GM21515 (cell line): ENCODE data around the gene UTS2.

Source experiments
- ATAC-seq: cut with Tn5 transposase; IDR thresholded peaks from one replicate; pipeline ENCODE4 v1.9.1; 2021; ENCODE audit not compliant: unreplicated experiment

Gene UTS2, protein sequence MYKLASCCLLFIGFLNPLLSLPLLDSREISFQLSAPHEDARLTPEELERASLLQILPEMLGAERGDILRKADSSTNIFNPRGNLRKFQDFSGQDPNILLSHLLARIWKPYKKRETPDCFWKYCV

DNA sequence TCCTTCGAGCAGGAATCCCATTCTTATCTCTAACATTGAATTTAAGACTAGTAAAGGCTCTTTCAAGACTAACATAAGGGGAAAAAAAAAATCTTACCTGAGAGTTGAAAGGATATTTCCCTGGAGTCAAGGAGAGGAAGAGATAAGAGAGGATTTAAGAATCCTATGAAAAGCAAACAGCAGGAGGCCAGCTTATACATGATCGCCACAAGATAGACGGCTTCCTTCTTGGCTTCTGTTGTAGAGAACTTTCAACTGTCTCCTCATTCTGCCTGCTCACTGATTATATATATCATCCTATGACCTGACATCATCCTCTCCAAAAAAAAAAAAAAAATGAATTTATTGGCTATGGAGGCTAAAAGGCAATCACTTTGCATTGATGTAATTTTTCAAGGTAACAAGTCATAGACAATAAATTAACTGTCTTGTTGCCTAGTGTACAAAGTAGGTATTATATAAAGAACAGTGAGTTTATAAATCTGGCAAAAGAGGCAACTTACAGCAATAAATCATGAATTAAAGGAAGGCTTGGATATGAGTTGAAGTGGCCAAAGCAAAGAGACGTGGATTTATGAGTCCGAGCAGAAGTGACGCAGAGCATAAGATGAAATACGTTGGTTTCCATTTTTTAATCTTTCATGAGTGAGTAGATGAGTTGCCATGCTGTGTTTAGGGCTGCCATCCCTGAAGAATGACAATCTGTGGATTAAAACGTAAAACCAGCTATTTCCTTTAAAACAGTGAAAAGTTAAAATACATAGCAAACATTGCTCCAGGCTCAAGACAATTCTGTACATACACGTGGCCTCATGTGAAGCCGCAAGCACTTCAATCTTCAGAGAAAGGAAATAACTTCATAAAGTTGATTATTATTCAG is at the start of gene UTS2:
TSS of gene UTS2 (minus strand) at position 262 of the 880 bp plus-strand sequence. CDS start at position 200, 62 bp downstream.
- ATAC-seq = no peak

GRCh38 chr1:7899741-7900140 is 46.9 kb upstream of the UTS2 start:
- no peak for ATAC-seq

- no peak for ATAC-seq
Observed at GRCh38 chr1:7898962-7899361, 46.1 kb upstream of the UTS2 start.

GRCh38 chr1:7896994-7897393 is 44.1 kb upstream of the UTS2 start:
- no peak for ATAC-seq

DNA sequence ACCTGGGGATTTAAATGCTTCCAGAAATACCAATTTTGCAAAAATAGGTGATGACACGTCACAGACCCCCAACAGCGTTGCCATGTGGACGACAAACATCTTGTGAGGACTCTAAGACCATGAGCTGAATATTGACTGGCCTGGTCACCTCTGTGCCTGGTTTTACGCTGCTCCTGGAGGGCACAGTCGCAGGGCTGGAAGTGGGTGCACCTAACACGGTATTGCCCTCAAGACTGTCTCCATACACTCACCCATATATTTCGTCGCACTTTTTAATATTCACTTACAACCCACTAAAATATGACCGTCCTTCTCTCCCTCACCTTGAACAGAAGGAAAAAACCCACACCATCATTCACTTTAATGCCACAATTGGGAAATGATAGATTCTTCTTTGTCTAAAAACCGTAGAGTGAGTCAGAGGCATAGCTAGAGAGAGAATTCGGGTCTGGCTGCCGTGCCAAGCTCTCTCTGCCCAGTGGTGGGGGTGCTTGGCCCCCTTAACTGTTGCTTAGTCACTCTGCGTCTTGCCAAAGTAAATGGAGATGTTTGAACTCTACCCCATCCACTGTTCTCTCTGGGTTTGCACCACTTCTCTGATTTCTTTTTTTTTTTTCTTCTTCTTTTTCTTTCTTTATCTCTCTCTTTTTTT is 40.8 kb upstream of the UTS2 start:
- ATAC-seq = no peak

- ATAC-seq = no peak
Observed at GRCh38 chr1:7891804-7892203, 38.9 kb upstream of the UTS2 start.

- ATAC-seq = no peak
Observed at GRCh38 chr1:7890853-7891252, 38.0 kb upstream of the UTS2 start.

- ATAC-seq = no peak
Observed at GRCh38 chr1:7888248-7889081, 35.6 kb upstream of the UTS2 start.

DNA sequence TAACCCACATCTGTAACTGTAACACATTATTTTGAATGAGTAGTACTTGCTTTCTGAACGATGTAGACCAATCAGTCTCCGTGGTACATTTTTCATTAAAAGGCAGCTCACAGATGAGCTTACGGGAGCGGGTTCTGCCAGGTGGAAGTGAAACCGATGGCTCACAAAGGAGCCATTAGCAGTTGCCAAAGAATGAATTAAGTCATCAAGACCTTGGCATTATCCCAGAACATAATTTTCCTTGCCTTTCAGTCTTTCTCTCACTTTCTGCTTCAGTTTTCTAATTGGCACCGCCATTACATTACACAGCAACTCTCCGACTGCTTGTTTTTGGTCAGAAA is 33.5 kb upstream of the UTS2 start:
- ATAC-seq = no peak

DNA sequence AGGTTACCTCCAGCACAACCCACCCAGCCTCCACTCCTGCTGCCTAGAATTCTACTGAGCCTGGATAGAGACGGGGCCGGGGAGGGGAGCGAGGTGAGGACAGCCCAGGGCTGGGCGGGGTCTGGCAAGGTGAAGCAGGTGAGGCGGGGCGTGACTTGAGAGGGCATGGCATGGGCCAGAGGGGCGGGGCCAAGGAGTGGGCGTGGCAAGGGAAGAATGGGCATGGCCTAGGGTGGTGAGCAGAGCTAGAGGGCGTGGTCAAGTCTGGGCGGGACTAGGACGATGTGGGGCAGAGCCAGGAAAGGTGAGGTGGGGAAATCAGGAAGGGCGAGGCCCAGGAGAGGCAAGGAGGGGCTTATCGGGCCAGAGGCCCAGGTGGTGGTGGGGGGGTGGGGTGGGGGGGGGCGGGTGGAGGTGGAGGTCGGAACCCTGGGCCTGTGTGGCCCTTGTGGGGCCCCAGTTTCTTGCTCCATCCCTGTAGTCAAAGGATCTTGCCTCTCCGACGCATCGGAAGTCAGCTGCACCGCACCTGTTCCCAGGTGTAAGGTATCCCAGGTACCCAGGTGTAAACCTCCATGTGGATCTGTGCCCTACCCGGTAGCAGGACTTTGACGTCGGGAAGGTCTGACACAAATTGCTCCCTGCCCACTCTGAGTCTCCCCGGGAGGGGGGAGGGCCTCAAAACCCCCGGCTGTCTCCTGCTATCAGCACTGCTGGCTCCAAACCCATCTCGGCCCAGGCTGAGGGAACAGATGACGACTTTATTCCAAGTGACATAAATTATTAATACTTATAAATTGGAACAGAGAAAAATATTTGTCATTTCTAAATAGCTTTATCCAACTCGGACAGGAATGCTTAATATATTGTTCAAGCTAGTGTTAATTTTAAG is 32.9 kb upstream of the UTS2 start:
- ATAC-seq = no peak

DNA sequence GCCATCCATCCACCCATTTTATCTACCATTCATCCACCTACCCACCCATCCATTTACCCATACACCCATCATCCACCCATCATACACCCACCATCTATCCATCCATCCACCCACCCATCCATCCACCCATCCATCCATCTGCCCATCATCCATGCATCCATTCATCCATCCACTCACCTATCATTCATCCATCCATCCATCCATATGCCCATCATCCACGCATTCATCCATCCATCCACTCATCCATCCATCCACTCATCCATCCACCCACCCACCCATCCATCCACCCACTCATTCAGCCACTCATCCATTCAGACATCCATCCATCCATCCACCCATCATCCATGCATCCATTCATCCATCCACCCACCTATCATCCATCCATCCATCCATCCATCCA is 31.9 kb upstream of the UTS2 start:
- no peak for ATAC-seq

GRCh38 chr1:7879228-7879627 is 26.4 kb upstream of the UTS2 start:
- no peak for ATAC-seq

DNA sequence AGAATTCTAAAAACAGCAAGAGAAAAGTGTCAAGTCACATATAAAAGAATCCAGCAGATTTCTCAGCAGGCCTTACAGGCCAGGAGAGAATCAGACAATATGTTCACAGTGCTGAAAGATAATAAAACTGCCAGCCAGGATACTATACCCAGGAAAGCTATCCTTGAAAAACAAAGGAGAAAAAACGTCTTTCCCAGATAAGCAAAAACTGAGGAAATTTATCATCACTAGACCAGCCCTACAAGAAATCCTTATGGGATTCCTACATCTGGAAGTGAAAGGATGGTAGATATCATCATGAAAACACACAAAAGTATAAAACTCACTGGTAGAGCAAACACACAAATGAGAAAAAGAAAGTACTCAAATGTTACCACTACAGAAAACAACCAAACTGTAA is 25.2 kb upstream of the UTS2 start:
- no peak for ATAC-seq

DNA sequence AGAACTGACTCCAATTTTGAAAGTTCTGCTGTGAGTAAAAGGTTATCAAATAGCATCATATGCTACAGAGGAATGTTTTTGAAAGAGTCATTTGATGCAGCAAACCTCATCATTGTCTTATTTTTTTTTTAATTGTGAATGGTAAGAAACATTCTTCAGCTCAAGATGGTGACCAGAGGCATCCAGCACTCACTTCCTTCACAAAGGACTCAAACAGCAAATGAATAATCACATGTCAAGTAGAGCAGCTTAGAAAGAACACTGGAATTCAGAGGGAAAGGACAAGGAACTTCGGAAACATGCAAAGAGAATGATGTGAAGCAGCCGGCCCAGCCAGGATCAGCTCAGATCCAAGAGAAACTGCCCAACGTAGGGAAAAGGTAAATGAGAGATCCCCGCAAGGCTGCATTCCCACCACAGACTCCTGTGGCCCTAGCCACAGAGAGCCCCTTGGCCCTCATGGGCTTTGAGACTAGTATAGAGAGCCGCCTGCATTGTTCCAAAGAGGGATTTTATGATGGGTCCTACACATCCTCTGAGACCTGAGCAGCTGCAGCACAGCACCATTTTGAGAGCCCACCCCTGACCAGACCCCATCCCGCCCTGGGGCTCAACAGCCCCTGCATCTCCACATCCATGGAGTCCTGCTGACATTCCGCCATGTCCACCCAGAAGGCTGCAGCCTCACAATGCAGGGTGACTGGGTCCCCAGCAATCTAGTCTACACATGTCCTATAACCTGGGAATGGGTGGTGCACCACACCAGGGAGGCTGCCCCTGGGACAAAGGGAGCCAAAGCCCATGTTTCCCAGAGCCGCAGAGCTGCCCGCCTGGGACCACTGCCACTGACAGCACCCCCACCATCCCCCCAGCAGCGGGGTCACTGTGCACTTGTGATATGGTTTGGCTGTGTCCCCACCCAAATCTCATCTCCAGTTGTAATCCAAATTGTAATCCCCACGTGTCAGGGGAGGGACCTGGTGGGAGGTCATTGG is 21.2 kb upstream of the UTS2 start:
- ATAC-seq = no peak

DNA sequence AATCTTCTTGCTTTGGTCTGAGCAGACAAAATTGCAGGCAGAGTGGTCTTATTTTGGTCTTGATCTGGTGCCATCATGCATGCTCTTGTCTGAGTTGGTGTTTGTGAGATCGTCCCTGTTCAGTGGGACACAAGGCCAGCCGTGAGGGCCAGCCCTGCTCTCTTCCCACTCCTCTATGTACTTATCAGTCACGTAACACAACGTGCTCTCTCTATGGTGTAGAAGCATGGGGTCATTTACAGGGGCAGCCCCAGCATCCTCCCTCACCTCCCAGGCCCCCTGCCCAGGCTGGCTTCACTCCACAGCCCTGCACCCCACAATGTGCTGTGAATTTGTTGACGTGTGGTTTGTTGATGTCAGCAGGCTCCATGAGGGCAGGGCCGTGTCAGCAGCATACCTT is 18.3 kb upstream of the UTS2 start:
- ATAC-seq = no peak

- ATAC-seq = no peak
Observed at GRCh38 chr1:7869136-7869920, 16.5 kb upstream of the UTS2 start.

DNA sequence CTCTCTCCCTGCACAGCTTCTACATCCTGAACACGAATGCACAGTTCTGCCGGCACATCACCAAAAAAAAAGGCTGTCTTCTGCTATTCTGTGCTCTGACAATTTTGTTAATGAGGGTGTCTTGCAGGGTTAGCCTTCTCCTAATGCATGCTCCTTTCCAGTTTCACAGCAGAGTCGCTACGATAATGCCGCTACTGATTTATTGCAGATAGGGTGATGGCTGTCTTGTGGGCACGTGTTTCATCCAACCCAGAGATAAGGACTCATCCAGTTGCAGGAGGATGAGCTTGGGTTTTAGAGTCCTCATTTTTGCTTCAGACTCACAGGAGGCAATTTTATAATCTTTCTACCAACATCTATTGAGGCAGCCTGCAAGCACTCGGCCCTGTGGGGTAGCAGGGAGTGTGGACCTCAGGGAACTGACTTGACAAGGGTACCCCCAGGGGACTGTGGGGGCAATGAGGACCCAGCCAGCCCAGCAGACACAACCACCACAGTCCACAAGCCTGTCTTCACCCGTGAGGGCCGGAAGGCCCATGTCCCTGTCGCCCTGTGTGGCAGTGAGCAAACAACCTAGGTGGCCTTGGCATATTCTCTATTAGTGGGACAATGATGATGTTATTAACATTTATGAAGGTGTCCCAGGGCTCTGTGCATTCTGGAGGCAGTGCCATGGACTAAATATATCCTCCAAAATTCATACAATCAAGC is 15.4 kb upstream of the UTS2 start:
- no peak for ATAC-seq

GRCh38 chr1:7865978-7866377 is 13.1 kb upstream of the UTS2 start:
- no peak for ATAC-seq
